Fibroblast of lung (primary cell): ENCODE results near the gene PKHD1.

Experiments
- EZH2 ChIP-seq: IDR thresholded peaks from 2 replicates; pipeline ENCODE4 v1.5.1; 2012; ENCODE audit warnings: low read length, control low read depth, mild to moderate bottlenecking; ENCODE audit errors: missing control alignments
- TF ChIP-seq, protein P1 (sequence below), 2 donors: IDR thresholded peaks in 1 of 2; conservative IDR thresholded peaks in 1 of 2; 1 replicate in 1 of 2; 2 replicates in 1 of 2; pipeline ENCODE4 v1.5.1; 2011 to 2012; ENCODE audit warnings: low read length in 2 of 2, control low read depth in 1 of 2, inconsistent platforms in 1 of 2, low read depth in 1 of 2, mild to moderate bottlenecking in 1 of 2

DNA sequence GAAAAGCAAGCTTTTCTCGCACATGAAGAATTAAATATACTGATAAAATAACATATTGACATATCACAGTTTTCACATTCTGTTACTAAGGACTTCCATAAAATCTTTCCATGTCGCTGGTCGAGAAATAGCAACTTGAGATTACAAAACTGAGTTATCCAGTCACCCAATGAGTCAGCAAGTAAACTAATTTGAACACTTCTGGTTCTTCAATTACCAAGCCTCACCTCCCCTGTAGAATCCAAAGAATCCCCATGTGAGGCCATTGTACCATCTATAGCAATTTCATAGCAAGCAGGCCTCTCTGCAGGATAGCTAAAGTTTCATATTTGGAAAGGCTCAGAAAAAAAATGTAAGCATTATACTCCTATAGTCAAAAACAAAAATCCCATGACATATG is 87.3 kb downstream of the PKHD1 start:
- TF ChIP-seq, protein P1, sequence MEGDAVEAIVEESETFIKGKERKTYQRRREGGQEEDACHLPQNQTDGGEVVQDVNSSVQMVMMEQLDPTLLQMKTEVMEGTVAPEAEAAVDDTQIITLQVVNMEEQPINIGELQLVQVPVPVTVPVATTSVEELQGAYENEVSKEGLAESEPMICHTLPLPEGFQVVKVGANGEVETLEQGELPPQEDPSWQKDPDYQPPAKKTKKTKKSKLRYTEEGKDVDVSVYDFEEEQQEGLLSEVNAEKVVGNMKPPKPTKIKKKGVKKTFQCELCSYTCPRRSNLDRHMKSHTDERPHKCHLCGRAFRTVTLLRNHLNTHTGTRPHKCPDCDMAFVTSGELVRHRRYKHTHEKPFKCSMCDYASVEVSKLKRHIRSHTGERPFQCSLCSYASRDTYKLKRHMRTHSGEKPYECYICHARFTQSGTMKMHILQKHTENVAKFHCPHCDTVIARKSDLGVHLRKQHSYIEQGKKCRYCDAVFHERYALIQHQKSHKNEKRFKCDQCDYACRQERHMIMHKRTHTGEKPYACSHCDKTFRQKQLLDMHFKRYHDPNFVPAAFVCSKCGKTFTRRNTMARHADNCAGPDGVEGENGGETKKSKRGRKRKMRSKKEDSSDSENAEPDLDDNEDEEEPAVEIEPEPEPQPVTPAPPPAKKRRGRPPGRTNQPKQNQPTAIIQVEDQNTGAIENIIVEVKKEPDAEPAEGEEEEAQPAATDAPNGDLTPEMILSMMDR (conservative IDR thresholded peaks at IDR 0.05 in 1 of 2, IDR thresholded peaks at IDR 0.05 in 1 of 2; ENCODE audit: low read depth in 1 of 2, low read length in 2 of 2) = no peak
- TF ChIP-seq EZH2 = no peak
